MCF 10A (cell line): ENCODE data around the gene GPM6B. TPM values are rescaled to one million over a fixed set of nuclear protein-coding genes. Genes with fewer than 3 reads are reported as not detected.

Source experiments
- BruUV-seq: library from RNA; stranded (reverse); fragments of 400-500 nt; replicated peaks from 2 replicates; lab custom pipeline; 2021; lab: Mats Ljungman, UMichigan
- CTCF ChIA-PET: fragments of 300-600 bp; sonication (Branson Sonifier 250); formaldehyde crosslinking; extraction: SDS; loops from one replicate; lab custom pipeline; 2021; ENCODE audit warnings: antibody characterized with exemption, inconsistent platforms; lab: Yijun Ruan, JAX
- POLR2A ChIA-PET: fragments of 300-600, 350-650 bp; sonication (Branson Sonifier 250); formaldehyde crosslinking; extraction: SDS; loops from one replicate; lab custom pipeline; 2020; ENCODE audit warnings: antibody characterized with exemption, inconsistent platforms; lab: Yijun Ruan, JAX
- DNase-seq: peaks from one replicate; pipeline ENCODE4 v3.0.0-alpha.2; 2018; ENCODE audit not compliant: unreplicated experiment
- H3K27ac Mint-ChIP-seq: one replicate; pipeline ENCODE4 v1.8.0; 2022; ENCODE audit warnings: mild to moderate bottlenecking, low read depth, mixed read lengths; ENCODE audit not compliant: unreplicated experiment
- H3K27me3 Mint-ChIP-seq: one replicate; pipeline ENCODE4 v1.8.0; 2022; ENCODE audit warnings: mixed read lengths; ENCODE audit not compliant: insufficient read depth, unreplicated experiment
- H3K36me3 Mint-ChIP-seq: one replicate; pipeline ENCODE4 v1.8.0; 2022; ENCODE audit warnings: mild to moderate bottlenecking, moderate library complexity, mixed read lengths; ENCODE audit not compliant: insufficient read depth, unreplicated experiment
- H3K4me1 Mint-ChIP-seq: one replicate; pipeline ENCODE4 v1.8.0; 2022; ENCODE audit warnings: mixed read lengths; ENCODE audit not compliant: insufficient read depth, unreplicated experiment
- H3K4me3 Mint-ChIP-seq: one replicate; pipeline ENCODE4 v1.8.0; 2022; ENCODE audit warnings: mild to moderate bottlenecking, moderate library complexity, mixed read lengths; ENCODE audit not compliant: unreplicated experiment
- H3K9me3 Mint-ChIP-seq: one replicate; pipeline ENCODE4 v1.8.0; 2022; ENCODE audit warnings: mixed read lengths; ENCODE audit not compliant: unreplicated experiment
- intact Hi-C: fragments of 100-400 bp; cut with micrococcal nuclease; formaldehyde crosslinking; loops from 2 replicates; pipeline ENCODE4 v1.14.1; 2022
- total RNA-seq: library from RNA; stranded (reverse); gene quantifications from 2 replicates; pipeline ENCODE4 v1.2.3, GENCODE V29; 2022
- TF ChIP-seq, protein P1 (sequence below): fragments of 200-600 bp; IDR thresholded peaks from one replicate; pipeline ENCODE4 v1.8.0; 2022; ENCODE audit warnings: antibody characterized with exemption, mild to moderate bottlenecking; ENCODE audit not compliant: unreplicated experiment

The GPM6B gene
- total RNA-seq, 1 experiment from 2014 or later, result 16.3 TPM

DNA sequence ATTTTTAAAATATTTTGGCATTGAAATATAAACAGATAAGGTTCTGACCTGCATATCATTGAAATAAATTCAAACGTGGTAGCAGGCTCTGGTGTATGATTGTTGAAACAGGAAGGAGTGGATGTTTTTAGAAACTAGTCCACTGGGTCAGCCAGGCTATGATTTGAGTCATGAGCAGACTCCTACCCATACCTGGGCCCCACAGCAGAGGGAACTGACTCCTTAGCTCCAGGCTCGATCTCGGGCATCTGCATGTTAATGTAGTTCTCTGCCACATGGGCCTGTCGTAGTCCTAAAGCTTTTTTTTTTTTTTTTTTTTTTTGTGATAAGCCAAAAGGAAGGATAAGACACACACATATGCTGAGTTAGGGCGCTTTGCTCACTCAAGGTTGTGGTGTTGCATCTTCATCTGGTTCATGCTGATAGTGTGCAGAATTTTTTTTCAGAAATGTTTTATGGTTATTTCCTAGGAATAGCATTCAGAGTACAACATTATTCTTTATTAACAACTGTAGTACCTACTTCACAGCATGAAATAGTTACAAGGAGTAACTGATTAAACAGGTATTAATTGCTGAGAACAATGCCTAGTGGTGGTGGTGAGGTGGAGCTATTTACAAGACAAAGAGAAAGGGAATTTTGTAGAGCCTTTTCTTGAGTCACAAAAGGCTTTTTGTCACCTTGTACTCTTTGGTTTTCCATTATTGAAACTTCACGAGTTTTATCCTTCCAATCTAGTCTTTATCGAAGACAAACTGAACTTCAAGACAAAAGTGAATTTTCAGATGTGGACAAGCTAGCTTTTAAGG lies 55.1 kb downstream of the GPM6B start:
- intact Hi-C loops, result no loop called here
- Mint-ChIP-seq H3K4me1 (no peaks in the 10 kb centered on the region), H3K9me3 (no peaks in the 10 kb centered on the region), H3K4me3 (no peak overlapping the region), H3K36me3 (peaks cover 86% of the 10 kb centered on the region), H3K27me3 (no peaks in the 10 kb centered on the region), H3K27ac (no peak overlapping the region)
- no peak for DNase-seq
- BruUV-seq, result no TSS peak
- TF ChIP-seq, protein P1, sequence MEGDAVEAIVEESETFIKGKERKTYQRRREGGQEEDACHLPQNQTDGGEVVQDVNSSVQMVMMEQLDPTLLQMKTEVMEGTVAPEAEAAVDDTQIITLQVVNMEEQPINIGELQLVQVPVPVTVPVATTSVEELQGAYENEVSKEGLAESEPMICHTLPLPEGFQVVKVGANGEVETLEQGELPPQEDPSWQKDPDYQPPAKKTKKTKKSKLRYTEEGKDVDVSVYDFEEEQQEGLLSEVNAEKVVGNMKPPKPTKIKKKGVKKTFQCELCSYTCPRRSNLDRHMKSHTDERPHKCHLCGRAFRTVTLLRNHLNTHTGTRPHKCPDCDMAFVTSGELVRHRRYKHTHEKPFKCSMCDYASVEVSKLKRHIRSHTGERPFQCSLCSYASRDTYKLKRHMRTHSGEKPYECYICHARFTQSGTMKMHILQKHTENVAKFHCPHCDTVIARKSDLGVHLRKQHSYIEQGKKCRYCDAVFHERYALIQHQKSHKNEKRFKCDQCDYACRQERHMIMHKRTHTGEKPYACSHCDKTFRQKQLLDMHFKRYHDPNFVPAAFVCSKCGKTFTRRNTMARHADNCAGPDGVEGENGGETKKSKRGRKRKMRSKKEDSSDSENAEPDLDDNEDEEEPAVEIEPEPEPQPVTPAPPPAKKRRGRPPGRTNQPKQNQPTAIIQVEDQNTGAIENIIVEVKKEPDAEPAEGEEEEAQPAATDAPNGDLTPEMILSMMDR, result no peak
- CTCF ChIA-PET, result interaction anchor here (0.6 to 2.7 kb wide), 13 partner anchors 10 to 775 kb away, joined by 3 to 10 read pairs (median 4); partner anchors contain the start of genes OFD1 and TRAPPC2
- POLR2A ChIA-PET, result interaction anchor here (0.5 to 1.8 kb wide), 3 partner anchors 10 to 1487 kb away, joined by 4 read pairs; no protein-coding TSS in a partner anchor

DNA sequence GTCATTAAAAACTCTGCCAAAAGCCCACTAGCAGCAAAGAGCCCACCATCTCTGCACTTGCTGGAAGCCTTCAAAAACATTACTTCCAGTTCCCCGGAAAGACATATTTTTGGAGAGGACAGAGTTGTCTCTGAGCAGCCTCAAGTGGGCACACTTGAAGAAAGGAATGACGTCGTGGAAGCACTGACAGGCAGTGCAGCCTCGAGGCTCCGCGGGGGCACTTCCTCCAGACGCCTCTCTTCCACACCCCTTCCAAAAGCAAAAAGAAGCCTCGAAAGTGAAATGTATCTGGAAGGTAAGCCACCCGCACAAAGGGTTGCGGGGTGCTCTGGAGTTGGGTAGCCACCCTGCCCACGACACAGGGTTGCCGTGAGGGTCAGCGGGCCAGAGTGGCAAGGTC lies 56.5 kb downstream of the GPM6B start:
- H3K4me3 Mint-ChIP-seq, result no peak overlapping the region
- ChIA-PET POLR2A (interaction anchor here (1.8 kb wide), 1 partner anchor 14 kb away, joined by 4 read pairs; no protein-coding TSS in a partner anchor), CTCF (interaction anchor here (0.8 to 2.7 kb wide), 4 partner anchors 9 to 269 kb away, joined by 3 to 10 read pairs (median 6); no protein-coding TSS in a partner anchor)
- no peak overlapping the region for H3K27ac Mint-ChIP-seq
- DNase-seq, result no peak
- TSS peak; percentile 58 for BruUV-seq
- H3K4me1 Mint-ChIP-seq, result no peaks in the 10 kb centered on the region
- H3K27me3 Mint-ChIP-seq, result no peaks in the 10 kb centered on the region
- intact Hi-C loops, result no loop called here
- peaks cover 84% of the 10 kb centered on the region for H3K36me3 Mint-ChIP-seq
- TF ChIP-seq, protein P1, result no peak
- no peaks in the 10 kb centered on the region for H3K9me3 Mint-ChIP-seq

DNA sequence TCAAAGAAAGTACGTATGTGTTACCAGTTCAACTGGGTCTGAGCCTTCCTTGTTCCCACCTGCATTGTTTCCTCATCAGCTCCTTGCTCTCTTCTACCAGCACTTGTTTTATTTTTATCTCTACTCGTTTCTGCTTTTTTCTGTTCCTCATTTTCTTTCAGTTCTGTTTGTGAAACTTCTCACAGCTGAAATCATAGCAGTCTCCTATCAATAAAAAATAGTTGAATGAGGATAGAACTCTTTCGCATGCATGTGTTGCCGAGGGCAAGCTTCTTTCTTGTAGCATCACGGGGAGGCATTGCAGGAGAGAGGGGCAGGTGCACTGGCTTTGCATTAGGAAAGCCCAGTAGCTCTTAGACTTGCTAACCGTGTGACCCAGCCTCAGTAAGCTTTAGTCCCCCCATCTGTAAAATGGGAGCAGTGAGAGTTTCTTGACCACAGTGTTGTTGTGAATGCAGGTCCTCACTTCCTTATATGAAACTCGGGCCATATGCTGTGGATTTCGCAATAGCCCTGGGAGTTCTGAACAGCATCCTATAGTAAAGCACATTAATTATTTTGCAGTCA lies 57.7 kb downstream of the GPM6B start:
- intact Hi-C loops, result no loop called here
- H3K27ac Mint-ChIP-seq, result no peak overlapping the region

More for the DNA sequence above, 57.7 kb downstream of the GPM6B start:
- H3K36me3 Mint-ChIP-seq, result peaks cover 88% of the 10 kb centered on the region
- no TSS peak for BruUV-seq
- H3K9me3 Mint-ChIP-seq, result no peaks in the 10 kb centered on the region
- POLR2A ChIA-PET, result interaction anchor here (1.0 to 3.1 kb wide), 2 partner anchors 8 to 270 kb away, joined by 3 to 10 read pairs; partner anchors contain the start of gene GEMIN8
- CTCF ChIA-PET, result interaction anchor here (0.8 to 0.9 kb wide), 2 partner anchors 11 to 16 kb away, joined by 3 read pairs; no protein-coding TSS in a partner anchor
- TF ChIP-seq, protein P1, result no peak
- H3K4me1 Mint-ChIP-seq, result no peaks in the 10 kb centered on the region
- no peaks in the 10 kb centered on the region for H3K27me3 Mint-ChIP-seq
- DNase-seq, result no peak
- H3K4me3 Mint-ChIP-seq, result no peak overlapping the region
